DND-41 (cell line): ENCODE measurements around the gene CDH3.

Source experiments
- ATAC-seq: fragments of 200-7000 bp; cut with Tn5 transposase; 3 replicates; pipeline ENCODE4 v1.9.1; 2021; ENCODE audit warnings: low read depth; ENCODE audit not compliant: insufficient read depth
- DNase-seq: peaks from one replicate; pipeline ENCODE4 v3.0.0-alpha.2; 2020
- H2AFZ ChIP-seq: 2 replicates; pipeline ENCODE4 v1.6.0; 2012; ENCODE audit warnings: low read depth, low read length
- H3K27ac ChIP-seq: 2 replicates; pipeline ENCODE4 v1.5.1; 2012; ENCODE audit warnings: low read length, inconsistent platforms
- H3K27me3 ChIP-seq: fragments of 200-600 bp; sonication (generic); 2 replicates; pipeline ENCODE4 v1.6.0; 2012; ENCODE audit warnings: low read length, mild to moderate bottlenecking, inconsistent platforms; ENCODE audit not compliant: insufficient read depth, poor library complexity
- H3K36me3 ChIP-seq: 2 replicates; pipeline ENCODE4 v1.5.1; 2012; ENCODE audit warnings: low read length, inconsistent platforms; ENCODE audit not compliant: insufficient read depth
- H3K4me1 ChIP-seq: 2 replicates; pipeline ENCODE4 v1.5.1; 2012; ENCODE audit warnings: mild to moderate bottlenecking, low read length; ENCODE audit not compliant: insufficient read depth
- H3K4me2 ChIP-seq: 2 replicates; pipeline ENCODE4 v1.6.0; 2012; ENCODE audit warnings: mild to moderate bottlenecking, moderate library complexity, low read length, inconsistent platforms; ENCODE audit not compliant: insufficient read depth
- H3K4me3 ChIP-seq, 2 experiments: fragments of 200-600 bp in 1 of 2; shearing (Covaris generic) in 1 of 2; 2 replicates each; pipeline ENCODE4 v1.5.1; 2012 to 2016; ENCODE audit warnings: inconsistent platforms in 2 of 2, low read length in 2 of 2, mild to moderate bottlenecking in 2 of 2, low read depth in 1 of 2, moderate library complexity in 1 of 2
- H3K79me2 ChIP-seq: 2 replicates; pipeline ENCODE4 v1.6.0; 2012; ENCODE audit warnings: low read length, inconsistent platforms; ENCODE audit not compliant: insufficient read depth
- H3K9ac ChIP-seq: 2 replicates; pipeline ENCODE4 v1.6.0; 2012; ENCODE audit warnings: low read depth, mild to moderate bottlenecking, inconsistent platforms, low read length, moderate library complexity
- H3K9me3 ChIP-seq: 2 replicates; pipeline ENCODE4 v1.5.1; 2012; ENCODE audit warnings: low read length, moderate library complexity, mild to moderate bottlenecking, inconsistent platforms; ENCODE audit not compliant: insufficient read depth, severe bottlenecking
- H4K20me1 ChIP-seq: 2 replicates; pipeline ENCODE4 v1.6.0; 2012; ENCODE audit warnings: low read length; ENCODE audit not compliant: insufficient read depth
- EZH2 ChIP-seq: IDR thresholded peaks from 3 replicates; pipeline ENCODE4 v1.6.1; 2012; ENCODE audit warnings: borderline replicate concordance, low read depth, mild to moderate bottlenecking, moderate library complexity, low read length, inconsistent platforms; ENCODE audit not compliant: severe bottlenecking
- TF ChIP-seq, protein P1 (sequence below): IDR thresholded peaks from 2 replicates; pipeline ENCODE4 v1.5.1; 2012; ENCODE audit warnings: borderline replicate concordance, low read length, moderate library complexity, mild to moderate bottlenecking; ENCODE audit not compliant: poor library complexity, severe bottlenecking; ENCODE audit errors: extremely low read depth

CDH3 gene

DNA sequence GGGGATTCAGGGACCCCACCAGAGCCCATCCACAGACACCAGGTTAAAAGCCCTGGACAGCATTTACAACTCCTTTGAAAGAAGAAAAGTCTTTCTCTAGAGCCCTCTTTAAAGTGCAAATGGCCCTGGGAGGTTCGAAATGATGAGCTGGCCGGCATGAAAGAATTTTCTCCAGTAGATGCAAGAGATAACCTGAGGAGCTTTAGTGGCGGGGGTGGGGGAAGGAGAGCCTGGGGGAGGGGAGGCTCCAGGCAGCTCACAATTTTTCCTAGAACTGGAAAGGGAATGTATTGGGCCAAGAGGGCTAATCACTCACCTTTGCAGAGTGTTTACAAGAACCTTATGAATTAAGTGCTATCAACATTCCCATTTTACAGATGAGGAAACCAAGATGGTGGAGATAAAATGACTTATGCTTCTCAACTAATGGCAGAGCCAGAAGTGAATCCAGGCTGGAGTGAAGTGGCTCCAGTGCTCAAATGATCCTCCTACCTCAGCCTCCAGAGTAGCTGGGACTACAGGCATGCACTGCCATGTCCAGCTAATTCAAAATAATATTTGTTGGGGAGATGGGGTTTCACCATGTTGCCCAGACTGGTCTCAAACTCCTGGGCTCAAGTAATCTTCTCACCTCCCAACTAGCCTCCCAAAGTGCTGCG lies 87.8 kb downstream of the CDH3 start:
- no peak overlapping the region for H3K4me3 ChIP-seq
- no peak for ATAC-seq
- H3K79me2 ChIP-seq = no peaks in the 10 kb centered on the region
- no peak overlapping the region for H2AFZ ChIP-seq
- no peak overlapping the region for H3K27ac ChIP-seq
- no peak for TF ChIP-seq EZH2
- TF ChIP-seq, protein P1, sequence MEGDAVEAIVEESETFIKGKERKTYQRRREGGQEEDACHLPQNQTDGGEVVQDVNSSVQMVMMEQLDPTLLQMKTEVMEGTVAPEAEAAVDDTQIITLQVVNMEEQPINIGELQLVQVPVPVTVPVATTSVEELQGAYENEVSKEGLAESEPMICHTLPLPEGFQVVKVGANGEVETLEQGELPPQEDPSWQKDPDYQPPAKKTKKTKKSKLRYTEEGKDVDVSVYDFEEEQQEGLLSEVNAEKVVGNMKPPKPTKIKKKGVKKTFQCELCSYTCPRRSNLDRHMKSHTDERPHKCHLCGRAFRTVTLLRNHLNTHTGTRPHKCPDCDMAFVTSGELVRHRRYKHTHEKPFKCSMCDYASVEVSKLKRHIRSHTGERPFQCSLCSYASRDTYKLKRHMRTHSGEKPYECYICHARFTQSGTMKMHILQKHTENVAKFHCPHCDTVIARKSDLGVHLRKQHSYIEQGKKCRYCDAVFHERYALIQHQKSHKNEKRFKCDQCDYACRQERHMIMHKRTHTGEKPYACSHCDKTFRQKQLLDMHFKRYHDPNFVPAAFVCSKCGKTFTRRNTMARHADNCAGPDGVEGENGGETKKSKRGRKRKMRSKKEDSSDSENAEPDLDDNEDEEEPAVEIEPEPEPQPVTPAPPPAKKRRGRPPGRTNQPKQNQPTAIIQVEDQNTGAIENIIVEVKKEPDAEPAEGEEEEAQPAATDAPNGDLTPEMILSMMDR = no peak
- no peak overlapping the region for H3K4me2 ChIP-seq
- no peak for DNase-seq
- H4K20me1 ChIP-seq = no peaks in the 10 kb centered on the region
- no peaks in the 10 kb centered on the region for H3K36me3 ChIP-seq
- no peaks in the 10 kb centered on the region for H3K4me1 ChIP-seq
- H3K9me3 ChIP-seq = no peaks in the 10 kb centered on the region
- H3K27me3 ChIP-seq = peaks cover 8% of the 10 kb centered on the region
- H3K9ac ChIP-seq = no peak overlapping the region

DNA sequence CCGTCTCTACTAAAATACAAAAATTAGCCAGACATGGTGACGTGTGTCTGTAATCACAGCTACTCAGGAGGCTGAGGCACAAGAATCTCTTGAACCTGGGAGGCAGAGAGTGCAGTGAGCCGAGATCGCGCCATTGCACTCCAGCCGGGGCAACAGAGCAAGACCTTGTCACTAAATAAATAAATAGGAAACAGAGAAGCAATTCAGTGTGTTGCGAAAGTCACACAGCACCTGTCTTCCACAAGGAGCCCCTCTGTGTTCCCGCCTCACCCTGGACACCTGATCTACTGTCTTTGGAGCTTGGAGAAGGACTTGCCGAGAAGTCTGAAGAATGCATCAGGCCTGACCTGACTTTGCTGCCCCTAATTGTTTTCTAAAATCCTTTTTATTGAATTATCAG lies 88.5 kb downstream of the CDH3 start:
- DNase-seq = no peak
- ATAC-seq = no peak
- Histone ChIP-seq H3K27ac (no peak overlapping the region), H2AFZ (no peak overlapping the region), H3K36me3 (no peaks in the 10 kb centered on the region), H3K4me3 (no peak overlapping the region), H3K4me1 (no peaks in the 10 kb centered on the region), H3K9me3 (no peaks in the 10 kb centered on the region), H3K9ac (no peak overlapping the region), H4K20me1 (no peaks in the 10 kb centered on the region), H3K4me2 (no peak overlapping the region), H3K79me2 (no peaks in the 10 kb centered on the region), H3K27me3 (peaks cover 8% of the 10 kb centered on the region)
- TF ChIP-seq, protein P1 = no peak
- no peak for TF ChIP-seq EZH2

DNA sequence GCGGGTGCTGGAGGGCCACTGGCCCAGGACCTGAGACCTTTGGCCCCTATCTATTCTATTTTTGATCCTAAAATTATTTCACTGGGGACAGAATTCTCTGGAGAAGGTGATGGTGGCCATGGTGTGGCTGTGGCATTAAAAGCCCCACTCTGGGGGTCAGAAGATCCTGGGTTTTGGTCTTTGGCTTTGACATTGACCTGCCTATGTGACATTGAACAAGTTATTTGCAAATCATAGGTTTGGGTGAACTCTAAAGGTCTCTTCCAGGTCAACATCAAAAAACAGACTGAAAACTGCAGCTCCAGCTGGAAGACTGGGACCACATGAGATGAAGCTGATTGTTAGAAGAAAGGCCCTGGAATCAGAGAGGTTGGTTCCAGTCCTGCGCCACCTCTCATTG lies 89.7 kb downstream of the CDH3 start:
- Histone ChIP-seq H3K4me3 (no peak overlapping the region), H3K79me2 (no peaks in the 10 kb centered on the region), H4K20me1 (no peaks in the 10 kb centered on the region), H3K36me3 (no peaks in the 10 kb centered on the region), H3K4me2 (no peak overlapping the region), H3K27ac (no peak overlapping the region), H3K9ac (no peak overlapping the region), H3K4me1 (no peaks in the 10 kb centered on the region), H3K9me3 (no peaks in the 10 kb centered on the region), H2AFZ (no peak overlapping the region), H3K27me3 (peaks cover 8% of the 10 kb centered on the region)
- TF ChIP-seq EZH2 = no peak
- TF ChIP-seq, protein P1 = no peak
- DNase-seq = no peak
- no peak for ATAC-seq
